Endothelial cell of umbilical vein (primary cell): ENCODE results near the gene AGTPBP1. TPM values are rescaled to one million over a fixed set of nuclear protein-coding genes. Genes with fewer than 3 reads are reported as not detected.

Experiments
- BruUV-seq: library from RNA; stranded (reverse); fragments of 400-500 nt; replicated peaks from 2 replicates; lab custom pipeline; 2021; lab: Mats Ljungman, UMichigan
- CTCF ChIA-PET: fragments of 300-600, 350-600 bp; sonication (Branson Sonifier 250); formaldehyde crosslinking; loops from one replicate; lab custom pipeline; 2021; ENCODE audit warnings: antibody characterized with exemption, inconsistent platforms; lab: Charles Lee
- POLR2A ChIA-PET: fragments of 300-600, 350-600 bp; sonication (Branson Sonifier 250); formaldehyde crosslinking; loops from one replicate; lab custom pipeline; 2021; ENCODE audit warnings: antibody characterized with exemption, inconsistent platforms; lab: Charles Lee
- DNase-seq: peaks from one replicate; pipeline ENCODE4 v3.0.0-alpha.2; 2011; ENCODE audit warnings: low read depth, low spot score
- FAIRE-seq: peaks from 2 replicates; lab custom pipeline; 2011; peaks lifted over from hg19 to GRCh38; lab: Jason Lieb, UNC
- H2AFZ ChIP-seq: 2 replicates; pipeline ENCODE4 v1.6.0; 2012; ENCODE audit warnings: low read depth, low read length, control low read depth, inconsistent platforms
- H3K27ac ChIP-seq: 2 replicates; pipeline ENCODE4 v1.5.1; 2011; ENCODE audit warnings: low read depth, mild to moderate bottlenecking, control low read depth, low read length, moderate library complexity; ENCODE audit not compliant: insufficient read depth
- H3K27me3 ChIP-seq, 2 experiments: 2 replicates each; pipeline versions ENCODE4 v1.6.0 to v1.6.1; 2011; ENCODE audit warnings: low read length in 2 of 2, mixed read lengths in 1 of 2; ENCODE audit not compliant: control insufficient read depth in 2 of 2, insufficient read depth in 2 of 2
- H3K36me3 ChIP-seq, 2 experiments: 2 replicates in 1 of 2; 3 replicates in 1 of 2; pipeline ENCODE4 v1.5.1; 2011; ENCODE audit warnings: low read length in 2 of 2, mild to moderate bottlenecking in 1 of 2, moderate library complexity in 1 of 2; ENCODE audit not compliant: control insufficient read depth in 2 of 2, insufficient read depth in 2 of 2; ENCODE audit errors: extremely low read depth in 1 of 2
- H3K4me1 ChIP-seq: 3 replicates; pipeline ENCODE4 v1.5.1; 2011; ENCODE audit warnings: mild to moderate bottlenecking, low read length; ENCODE audit not compliant: control insufficient read depth, insufficient read depth; ENCODE audit errors: extremely low read depth
- H3K4me2 ChIP-seq: 2 replicates; pipeline ENCODE4 v1.6.1; 2011; ENCODE audit warnings: low read length, control low read depth, mixed read lengths; ENCODE audit not compliant: insufficient read depth
- H3K4me3 ChIP-seq, 3 experiments: fragments of 200-600 bp in 1 of 3; sonication (generic), shearing (Covaris generic) in 1 of 3; replicated peaks in 1 of 3; 2 replicates each; pipeline ENCODE4 v1.5.1; 2011 to 2016; ENCODE audit warnings: control low read depth in 3 of 3, low read length in 3 of 3, mild to moderate bottlenecking in 2 of 3, inconsistent platforms in 1 of 3, low read depth in 1 of 3, moderate library complexity in 1 of 3; ENCODE audit not compliant: insufficient read depth in 1 of 3
- H3K79me2 ChIP-seq: 2 replicates; pipeline ENCODE4 v1.6.0; 2012; ENCODE audit warnings: low read length, inconsistent platforms; ENCODE audit not compliant: control insufficient read depth, insufficient read depth
- H3K9ac ChIP-seq: replicated peaks from 2 replicates; pipeline ENCODE3; 2011; ENCODE audit warnings: low read length, control low read depth; ENCODE audit not compliant: insufficient read depth; ENCODE audit errors: extremely low read depth
- H3K9me1 ChIP-seq: replicated peaks from 3 replicates; pipeline ENCODE4 v1.6.0; 2011; ENCODE audit warnings: mild to moderate bottlenecking, low read length; ENCODE audit not compliant: control insufficient read depth, insufficient read depth; ENCODE audit errors: extremely low read depth
- H3K9me3 ChIP-seq: replicated peaks from 2 replicates; pipeline ENCODE4 v1.5.1; 2012; ENCODE audit warnings: low read length, inconsistent platforms; ENCODE audit not compliant: control insufficient read depth, insufficient read depth
- H4K20me1 ChIP-seq: replicated peaks from 2 replicates; pipeline ENCODE3; 2011; ENCODE audit warnings: mild to moderate bottlenecking, low read length; ENCODE audit not compliant: control insufficient read depth, insufficient read depth; ENCODE audit errors: extremely low read depth
- CTCF ChIP-seq, 2 donors: IDR thresholded peaks; 1 replicate in 1 of 2; 2 replicates in 1 of 2; pipeline ENCODE4 v1.5.1; 2011; ENCODE audit warnings: low read length in 2 of 2, mild to moderate bottlenecking in 2 of 2, moderate library complexity in 2 of 2, control low read depth in 1 of 2, inconsistent platforms in 1 of 2, low read depth in 1 of 2; ENCODE audit not compliant: insufficient read depth in 1 of 2; ENCODE audit errors: extremely low read depth in 1 of 2
- EZH2 ChIP-seq: IDR thresholded peaks from 2 replicates; pipeline ENCODE4 v1.6.1; 2012; ENCODE audit warnings: borderline replicate concordance, low read depth, mild to moderate bottlenecking, moderate library complexity, low read length, inconsistent platforms; ENCODE audit not compliant: severe bottlenecking
- FOS ChIP-seq: IDR thresholded peaks from 2 replicates; pipeline ENCODE4 v1.6.1; 2011; ENCODE audit warnings: mild to moderate bottlenecking, low read length, moderate library complexity, borderline replicate concordance; ENCODE audit not compliant: insufficient read depth
- GATA2 ChIP-seq: IDR thresholded peaks from 2 replicates; pipeline ENCODE4 v1.7.0; 2011; ENCODE audit warnings: low read depth, mild to moderate bottlenecking, moderate library complexity, mixed read lengths, low read length; ENCODE audit not compliant: insufficient read length, insufficient read depth
- JUN ChIP-seq: IDR thresholded peaks from 2 replicates; pipeline ENCODE4 v1.6.1; 2011; ENCODE audit warnings: borderline replicate concordance, low read depth; ENCODE audit not compliant: insufficient read length, insufficient read depth
- MAX ChIP-seq: IDR thresholded peaks from 2 replicates; pipeline ENCODE4 v1.6.1; 2011; ENCODE audit not compliant: insufficient read depth, insufficient read length
- MYC ChIP-seq: IDR thresholded peaks from one replicate; pipeline ENCODE4 v1.6.1; 2011; ENCODE audit warnings: mild to moderate bottlenecking, low read depth, low read length
- POLR2A ChIP-seq: IDR thresholded peaks from 2 replicates; pipeline ENCODE4 v1.6.1; 2012; ENCODE audit warnings: low read depth, mild to moderate bottlenecking, control low read depth, low read length
- POLR2AphosphoS5 ChIP-seq: IDR thresholded peaks from 2 replicates; pipeline ENCODE4 v1.6.1; 2012; ENCODE audit warnings: low read depth, mild to moderate bottlenecking, control low read depth, low read length, moderate library complexity; ENCODE audit not compliant: insufficient read depth
- dilution Hi-C: fragments of 300-500 bp; cut with MboI; formaldehyde crosslinking; loops from one replicate; pipeline ENCODE4 v1.15.0; 2019; ENCODE audit warnings: low sequenced_read_pairs; ENCODE audit not compliant: extremely low pct_ligation_motif_present
- intact Hi-C: fragments of 100-400 bp; cut with micrococcal nuclease; formaldehyde crosslinking; loops from one replicate; pipeline ENCODE4 v1.10.0; 2022
- polyA plus RNA-seq, 4 experiments: library from polyadenylated mRNA; depleted of rRNA in 3 of 4; stranded (reverse) in 3 of 4; unstranded in 1 of 4; fragments of >200 nt; gene quantifications; 2 replicates each; pipeline versions ENCODE4 v1.2.1 to v1.2.3, GENCODE V29; 2011 to 2012; ENCODE audit warnings: missing spikeins in 1 of 4
- total RNA-seq: library from RNA; stranded (reverse); gene quantifications from 2 replicates; pipeline ENCODE4 v1.2.3, GENCODE V29; 2021

AGTPBP1 gene
- total and polyA plus RNA-seq, 2 donors (not counting 3 experiments of a cell fraction or from before 2014, with no cell fraction given): 4.2 to 18.4 TPM

GRCh38 chr9:85521371-85522197 is 220.2 kb downstream of the AGTPBP1 start:
- Histone ChIP-seq H3K9ac (no peak overlapping the region), H3K9me3 (no peaks in the 10 kb centered on the region), H3K27ac (no peak overlapping the region), H4K20me1 (no peaks in the 10 kb centered on the region), H3K9me1 (no peaks in the 10 kb centered on the region), H3K4me2 (no peak overlapping the region), H3K4me3 (no peak overlapping the region), H3K4me1 (peaks cover 6% of the 10 kb centered on the region), H3K27me3 (peaks cover 13 to 29% of the 10 kb centered on the region in 2 experiments), H3K36me3 (no peaks in the 10 kb centered on the region), H2AFZ (no peak overlapping the region), H3K79me2 (no peaks in the 10 kb centered on the region)
- dilution Hi-C loops: no loop called here
- DNase-seq (no peak), FAIRE-seq (no peak)
- intact Hi-C loops: no loop called here
- POLR2A ChIA-PET: no interaction called here
- CTCF ChIA-PET: interaction anchor here (1.0 kb wide), 1 partner anchor 22 kb away, joined by 3 read pairs; no protein-coding TSS in a partner anchor
- no peak for TF ChIP-seq FOS
- TF ChIP-seq MAX: no peak
- TF ChIP-seq EZH2: no peak
- TF ChIP-seq MYC: no peak
- no peak for TF ChIP-seq POLR2AphosphoS5
- TF ChIP-seq GATA2: no peak
- TF ChIP-seq CTCF (IDR thresholded peaks at IDR 0.05; ENCODE audit: extremely low read depth in 1 of 2, insufficient read depth in 1 of 2, low read depth in 1 of 2, low read length in 2 of 2): no peak
- no peak for TF ChIP-seq JUN
- no peak for TF ChIP-seq POLR2A
- BruUV-seq: no TSS peak
